MG63 (cell line): ENCODE results near the gene IGFALS. TPM values are rescaled to one million over a fixed set of nuclear protein-coding genes. Genes with fewer than 3 reads are reported as not detected.
A peak's percentile ranks its signal among the peaks of the same experiment; 100 is the strongest.

Source experiments
- DNase-seq: peaks from one replicate; pipeline ENCODE4 v3.0.0-alpha.2; 2020
- H3K27me3 ChIP-seq: fragments of 250-450 bp; sonication (Bioruptor Pico); 2 replicates; pipeline ENCODE4 v1.5.1; 2020; ENCODE audit warnings: mild to moderate bottlenecking, moderate library complexity
- H3K36me3 ChIP-seq: fragments of 250-450 bp; sonication (Bioruptor Pico); 2 replicates; pipeline ENCODE4 v1.5.1; 2020; ENCODE audit warnings: mild to moderate bottlenecking, moderate library complexity
- H3K4me3 ChIP-seq: fragments of 250-450 bp; sonication (Bioruptor Pico); 2 replicates; pipeline ENCODE4 v1.5.1; 2020; ENCODE audit warnings: mild to moderate bottlenecking, moderate library complexity
- H3K9me3 ChIP-seq: fragments of 250-450 bp; sonication (Bioruptor Pico); 2 replicates; pipeline ENCODE4 v1.5.1; 2020; ENCODE audit warnings: mild to moderate bottlenecking, moderate library complexity
- total RNA-seq: library from RNA; depleted of rRNA; stranded (reverse); fragments of >200 nt; shearing (Covaris generic); gene quantifications from 2 replicates; pipeline ENCODE4 v1.2.3, GENCODE V29; 2014; ENCODE audit warnings: low replicate concordance

IGFALS gene
- total RNA-seq, 1 experiment from 2014 or later: not detected

- H3K4me3 ChIP-seq: no peak overlapping the region
- H3K9me3 ChIP-seq: no peaks in the 10 kb centered on the region
- H3K36me3 ChIP-seq: peaks cover 58% of the 10 kb centered on the region
- no peaks in the 10 kb centered on the region for H3K27me3 ChIP-seq
- DNase-seq: no peak
Observed at GRCh38 chr16:1784977-1785845, 8.3 kb downstream of the IGFALS start.

GRCh38 chr16:1782408-1783264, 10.9 kb downstream of the IGFALS start, which contains the start of the genes NUBP2 and SPSB3:
Gene NUBP2 (plus strand): TSS chr16:1782960. CDS start chr16:1783021, 61 bp downstream.
Gene SPSB3 (minus strand): TSS chr16:1782571. CDS start chr16:1781483, 1,088 bp downstream.
- H3K4me3 ChIP-seq: peak within 1 kb of the TSS; percentile 100
- peak; percentile 100 for DNase-seq

DNA sequence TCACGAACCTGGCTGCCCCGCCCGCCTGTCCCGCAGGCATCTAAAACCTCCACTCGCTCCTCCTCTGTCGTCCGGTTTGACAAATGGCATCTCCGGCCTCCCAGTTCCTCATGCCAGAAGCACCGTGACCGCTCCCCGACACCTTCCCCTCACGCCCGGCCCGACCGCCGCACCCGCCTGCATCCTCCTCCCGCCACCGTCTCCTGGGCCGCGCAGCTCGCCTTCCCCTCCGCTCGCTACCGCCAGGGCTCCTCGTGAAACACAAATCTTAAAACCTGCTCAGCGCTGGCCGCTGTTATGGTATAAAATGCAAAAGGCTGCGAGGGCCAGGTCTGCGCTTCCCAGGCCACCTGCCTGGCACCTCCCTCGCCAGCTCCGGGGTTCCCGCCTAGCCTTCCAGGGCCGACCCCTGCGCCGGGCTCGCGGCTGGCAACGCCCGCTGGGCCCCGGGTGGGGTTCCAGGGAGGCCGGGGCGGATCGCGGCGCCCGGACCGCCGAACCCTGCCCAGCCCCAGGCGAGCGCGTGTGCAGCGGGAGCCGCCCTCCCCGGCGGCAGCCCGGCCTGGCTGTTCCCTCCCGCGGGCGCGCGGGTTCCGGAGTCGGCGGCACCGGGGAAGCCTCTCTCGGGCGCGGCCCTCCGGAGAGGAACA, 11.6 kb downstream of the IGFALS start:
- no peak for DNase-seq
- Histone ChIP-seq H3K27me3 (no peaks in the 10 kb centered on the region), H3K4me3 (peak overlapping the region; percentile 100), H3K9me3 (no peaks in the 10 kb centered on the region), H3K36me3 (peaks cover 51% of the 10 kb centered on the region)

More at GRCh38 chr16:1782408-1783264, 10.9 kb downstream of the IGFALS start, which contains the start of the genes NUBP2 and SPSB3:
- no peaks in the 10 kb centered on the region for H3K27me3 ChIP-seq
- no peaks in the 10 kb centered on the region for H3K9me3 ChIP-seq
- H3K36me3 ChIP-seq: peaks cover 50% of the 10 kb centered on the region

DNA sequence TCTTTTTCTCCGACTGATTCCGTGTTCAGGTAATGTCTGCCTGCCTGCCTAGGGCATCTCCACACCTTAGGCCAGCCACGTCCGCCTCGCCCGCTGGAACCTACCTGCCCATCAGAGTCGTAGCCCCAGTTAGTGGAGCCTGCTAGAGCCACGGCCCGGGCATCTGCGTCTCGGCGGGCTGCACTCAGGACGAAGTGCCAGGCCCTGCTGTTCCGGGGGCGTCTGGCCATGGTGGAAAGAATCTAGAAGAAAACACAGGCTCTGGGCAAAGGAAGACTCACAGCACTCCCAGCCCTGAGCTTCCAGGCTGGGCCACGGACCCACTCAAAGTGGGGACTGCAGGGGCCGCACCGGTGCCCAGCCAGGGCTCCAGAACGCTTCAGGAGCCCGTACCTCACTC, 12.3 kb downstream of the IGFALS start:
- Histone ChIP-seq H3K36me3 (peaks cover 51% of the 10 kb centered on the region), H3K4me3 (peak overlapping the region; percentile 100), H3K27me3 (no peaks in the 10 kb centered on the region), H3K9me3 (no peaks in the 10 kb centered on the region)
- DNase-seq: no peak

DNA sequence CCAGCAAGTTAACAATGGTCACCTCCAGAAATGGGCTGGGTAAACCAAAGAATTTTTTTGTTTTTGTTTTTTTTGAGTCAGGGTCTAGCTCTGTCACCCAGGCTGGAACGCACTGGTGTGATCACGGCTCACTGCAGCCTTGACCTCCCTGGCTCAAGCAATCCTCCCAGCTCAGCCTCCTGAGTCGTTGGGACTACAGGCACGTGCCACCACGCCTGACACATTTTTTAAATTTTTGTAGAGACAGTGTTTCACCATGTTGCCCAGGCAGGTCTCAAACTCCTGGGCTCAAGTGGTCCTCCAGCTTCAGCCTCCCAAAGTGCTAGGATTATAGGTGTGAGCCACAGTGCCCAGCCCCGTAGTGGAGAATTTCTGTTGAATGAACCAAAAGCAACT, 12.8 kb downstream of the IGFALS start:
- Histone ChIP-seq H3K36me3 (peaks cover 51% of the 10 kb centered on the region), H3K27me3 (no peaks in the 10 kb centered on the region), H3K4me3 (peak overlapping the region; percentile 100; the same call in 1 of the 2 replicates)

GRCh38 chr16:1779741-1780676, 13.5 kb downstream of the IGFALS start:
- Histone ChIP-seq H3K36me3 (peaks cover 53% of the 10 kb centered on the region), H3K4me3 (no peak overlapping the region), H3K27me3 (no peaks in the 10 kb centered on the region), H3K9me3 (no peaks in the 10 kb centered on the region)
- no peak for DNase-seq

More for the DNA sequence above, 12.8 kb downstream of the IGFALS start:
- no peaks in the 10 kb centered on the region for H3K9me3 ChIP-seq
- no peak for DNase-seq

DNA sequence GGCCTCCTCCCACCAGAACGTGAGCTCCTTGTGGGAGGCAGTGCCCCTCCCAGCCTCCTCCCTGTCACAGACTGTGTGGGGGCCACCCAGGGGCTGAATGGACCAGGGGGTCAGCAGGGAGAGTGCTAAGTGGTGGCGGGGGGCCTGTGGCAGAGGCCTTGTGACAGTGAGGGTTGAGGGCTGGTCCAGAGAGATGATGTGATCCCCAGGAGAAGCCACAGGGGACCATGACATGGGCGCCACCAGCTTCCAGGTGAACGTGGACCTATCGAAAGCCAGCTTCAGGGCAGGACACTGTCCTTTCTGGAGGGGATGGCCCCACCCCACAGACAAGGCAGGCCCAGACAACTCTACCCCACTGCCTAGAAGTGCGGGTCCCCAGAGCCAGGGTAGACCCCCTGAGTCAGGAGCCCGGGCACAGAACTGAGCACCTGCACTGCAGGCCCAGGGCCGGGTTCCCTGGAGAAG, 14.2 kb downstream of the IGFALS start:
- H3K36me3 ChIP-seq: peaks cover 58% of the 10 kb centered on the region
- no peaks in the 10 kb centered on the region for H3K9me3 ChIP-seq
- H3K27me3 ChIP-seq: no peaks in the 10 kb centered on the region
- no peak overlapping the region for H3K4me3 ChIP-seq
- DNase-seq: no peak

GRCh38 chr16:1778200-1779179, 15.0 kb downstream of the IGFALS start:
- DNase-seq: no peak
- Histone ChIP-seq H3K36me3 (peaks cover 54% of the 10 kb centered on the region), H3K4me3 (no peak overlapping the region), H3K27me3 (no peaks in the 10 kb centered on the region), H3K9me3 (no peaks in the 10 kb centered on the region)

DNA sequence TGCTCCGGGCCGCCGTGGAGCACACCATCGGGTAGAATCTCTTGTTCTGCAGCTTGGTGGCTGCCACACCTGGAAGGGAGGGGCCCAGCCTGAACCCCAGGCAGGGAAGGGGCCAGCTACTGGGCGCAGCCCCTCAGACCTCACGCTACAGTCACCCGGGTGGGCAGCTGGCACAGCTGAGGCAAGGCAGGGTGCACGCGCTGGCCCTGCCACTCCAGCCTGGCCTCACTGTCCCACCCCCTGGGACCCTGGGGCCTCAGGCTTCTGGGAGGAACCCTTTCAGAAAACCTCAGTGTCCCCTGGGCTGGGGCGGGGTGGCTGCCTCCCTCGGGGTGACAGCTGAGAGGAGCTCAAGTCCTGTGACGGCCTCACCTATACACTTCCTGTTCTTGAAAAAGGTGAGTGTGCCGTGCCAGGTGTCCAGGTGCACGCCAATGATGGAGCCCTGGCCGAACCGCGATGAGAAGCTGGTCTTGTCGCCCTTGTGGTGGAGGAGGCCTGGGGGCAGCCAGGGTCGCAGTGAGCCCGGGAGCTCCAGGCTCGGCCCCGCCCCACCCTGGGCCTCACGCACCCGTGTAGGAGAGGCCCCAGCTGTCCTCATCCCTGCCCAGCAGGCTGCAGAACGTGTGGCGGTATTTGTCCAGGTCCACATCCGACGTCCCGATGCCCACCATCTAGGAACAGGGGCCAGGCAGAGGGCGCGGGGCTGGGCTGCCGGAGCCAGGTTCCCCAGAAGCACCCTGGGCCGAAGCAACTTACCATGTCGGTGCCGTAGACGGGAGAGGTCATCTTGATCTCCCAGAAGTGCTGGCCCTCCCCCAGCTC, 15.9 kb downstream of the IGFALS start:
- Histone ChIP-seq H3K27me3 (no peaks in the 10 kb centered on the region), H3K9me3 (no peaks in the 10 kb centered on the region), H3K4me3 (no peak overlapping the region), H3K36me3 (peaks cover 50% of the 10 kb centered on the region)
- DNase-seq: no peak

DNA sequence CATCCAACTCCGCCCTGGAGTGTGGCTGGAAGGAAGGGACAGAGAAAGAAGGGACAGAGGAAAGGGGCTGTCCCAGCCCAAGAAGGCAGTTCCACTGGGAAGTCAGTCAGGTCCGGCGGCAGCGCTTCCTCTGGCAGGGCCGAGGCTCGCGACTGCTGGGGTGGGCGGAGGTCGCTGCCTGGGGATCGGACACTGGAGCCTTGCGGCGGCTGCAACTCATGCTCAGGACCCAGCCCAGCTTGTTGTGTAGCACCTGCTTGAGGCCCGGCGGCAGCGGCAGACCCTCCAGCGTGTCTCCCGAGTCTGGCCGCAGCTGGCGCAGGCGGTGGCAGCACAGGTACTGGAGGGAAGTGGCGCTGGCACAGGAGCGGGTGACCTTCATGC, 16.5 kb downstream of the IGFALS start:
- H3K9me3 ChIP-seq: no peaks in the 10 kb centered on the region
- DNase-seq: no peak
- H3K36me3 ChIP-seq: peaks cover 56% of the 10 kb centered on the region
- H3K4me3 ChIP-seq: no peak overlapping the region
- H3K27me3 ChIP-seq: no peaks in the 10 kb centered on the region

DNA sequence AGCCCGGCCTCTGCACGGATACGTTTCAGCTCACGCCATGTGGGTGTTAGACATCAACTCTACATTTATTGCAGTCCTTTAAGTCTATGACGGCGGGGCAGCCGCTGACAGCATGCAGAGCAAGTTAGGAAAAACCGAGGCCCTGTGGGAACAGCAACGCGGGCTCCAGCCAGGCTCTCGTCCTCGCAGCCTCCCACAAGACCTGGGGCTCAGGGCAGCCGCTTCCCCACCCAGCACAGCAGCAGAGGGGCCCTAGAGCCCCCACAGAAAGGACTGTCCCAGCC, 16.9 kb downstream of the IGFALS start:
- no peaks in the 10 kb centered on the region for H3K27me3 ChIP-seq
- H3K36me3 ChIP-seq: peaks cover 59% of the 10 kb centered on the region
- no peak overlapping the region for H3K4me3 ChIP-seq
- DNase-seq: no peak
- H3K9me3 ChIP-seq: no peaks in the 10 kb centered on the region

DNA sequence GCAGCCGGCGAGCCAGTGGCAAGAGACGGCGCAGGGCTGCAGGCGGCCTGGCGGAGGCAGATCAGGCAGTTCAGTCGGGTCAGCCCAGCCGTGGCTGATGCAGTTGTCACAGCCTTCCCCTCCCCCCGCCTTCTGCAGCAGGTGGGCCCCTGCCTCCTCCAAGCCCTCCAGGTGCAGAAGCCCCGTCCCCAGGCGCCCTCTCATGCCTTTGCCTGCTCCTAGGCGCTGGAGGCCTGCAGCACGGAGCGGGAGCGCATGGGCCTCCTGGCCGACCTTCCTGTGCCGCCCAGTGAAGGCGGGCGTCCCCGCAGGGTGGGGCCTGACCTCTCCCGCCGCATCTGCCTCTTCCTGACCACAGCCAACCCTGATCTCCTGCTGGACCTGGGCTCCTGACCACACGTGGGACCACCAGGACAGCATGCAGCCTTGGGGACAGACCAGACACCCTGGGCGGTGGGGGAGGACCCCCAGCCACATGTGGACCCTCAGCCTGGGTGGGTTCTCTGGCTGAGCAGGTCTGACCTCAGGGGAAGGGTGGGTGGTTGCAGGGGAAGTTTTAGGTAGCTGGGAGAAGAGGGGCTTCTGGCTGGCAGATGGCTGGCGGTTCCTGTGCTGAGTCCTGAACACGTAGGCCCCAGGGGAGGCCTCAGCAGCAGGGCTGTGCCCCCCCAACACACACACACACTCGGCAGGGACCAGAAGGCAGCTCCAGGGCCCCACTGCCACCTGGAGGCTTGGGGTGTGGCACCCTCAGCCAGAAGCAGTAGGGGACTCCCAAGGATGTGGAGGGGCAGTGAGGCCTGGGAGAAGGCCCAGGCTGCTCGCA, 17.4 kb downstream of the IGFALS start:
- Histone ChIP-seq H3K4me3 (no peak overlapping the region), H3K9me3 (no peaks in the 10 kb centered on the region), H3K27me3 (no peaks in the 10 kb centered on the region), H3K36me3 (peaks cover 58% of the 10 kb centered on the region)
- no peak for DNase-seq

- Histone ChIP-seq H3K36me3 (peaks cover 59% of the 10 kb centered on the region), H3K4me3 (no peak overlapping the region), H3K9me3 (no peaks in the 10 kb centered on the region), H3K27me3 (no peaks in the 10 kb centered on the region)
- no peak for DNase-seq
Observed at GRCh38 chr16:1775006-1775845, 18.3 kb downstream of the IGFALS start.
